K562 (cell line): ENCODE results near the gene OR2V1. TPM values are rescaled to one million over a fixed set of nuclear protein-coding genes. Genes with fewer than 3 reads are reported as not detected.

Source experiments
- CC2D1A ChIP-seq: fragments of 450-650 bp; IDR thresholded peaks from 2 replicates; pipeline ENCODE4 v1.6.1; 2017; ENCODE audit warnings: mild to moderate bottlenecking
- E2F4 ChIP-seq: sonication (generic); formaldehyde crosslinking; IDR thresholded peaks from 2 replicates; pipeline ENCODE4 v1.8.0; 2022; ENCODE audit warnings: mild to moderate bottlenecking, low read depth, missing genetic modification reagents
- FOXP4 ChIP-seq: sonication (generic); formaldehyde crosslinking; IDR thresholded peaks from 2 replicates; pipeline ENCODE4 v1.8.0; 2022; ENCODE audit warnings: mild to moderate bottlenecking, missing genetic modification reagents, borderline replicate concordance
- GTF2F1 ChIP-seq: IDR thresholded peaks from 2 replicates; pipeline ENCODE4 v1.6.1; 2011; ENCODE audit warnings: low read depth, low read length, improper control_type of control experiment
- KHSRP ChIP-seq: fragments of 450-650 bp; IDR thresholded peaks from 2 replicates; pipeline ENCODE4 v1.6.1; 2017
- NKRF ChIP-seq: fragments of 450-650 bp; IDR thresholded peaks from 2 replicates; pipeline ENCODE4 v1.6.1; 2016; ENCODE audit warnings: borderline replicate concordance
- NR2C2 ChIP-seq, 2 experiments: fragments of 200-800 bp in 1 of 2; sonication (Bioruptor generic) in 1 of 2; sonication (generic) in 1 of 2; formaldehyde crosslinking in 1 of 2; IDR thresholded peaks; 2 replicates each; pipeline versions ENCODE4 v1.6.1 to v1.8.0; 2016 to 2022; ENCODE audit warnings: mild to moderate bottlenecking in 1 of 2, missing compliant biosample characterization in 1 of 2, missing genetic modification characterization in 1 of 2, missing genetic modification reagents in 1 of 2
- POLR2B ChIP-seq: fragments of 450-650 bp; IDR thresholded peaks from 2 replicates; pipeline ENCODE4 v1.6.1; 2018; ENCODE audit warnings: low read depth; ENCODE audit not compliant: partially characterized antibody
- PREB ChIP-seq: sonication (generic); formaldehyde crosslinking; IDR thresholded peaks from 2 replicates; pipeline ENCODE4 v1.8.1; 2023; ENCODE audit warnings: mild to moderate bottlenecking, missing genetic modification reagents
- RBBP5 ChIP-seq: fragments of 200-600 bp; sonication (generic); IDR thresholded peaks from 2 replicates; pipeline ENCODE4 v1.6.1; 2012; ENCODE audit warnings: borderline replicate concordance, mild to moderate bottlenecking, low read length, control low read depth, inconsistent platforms; ENCODE audit not compliant: insufficient read depth, poor library complexity, severe bottlenecking
- STAG1 ChIP-seq: sonication (generic); formaldehyde crosslinking; IDR thresholded peaks from 2 replicates; pipeline ENCODE4 v1.5.0; 2020; ENCODE audit warnings: missing genetic modification reagents, borderline replicate concordance
- ZBTB2 ChIP-seq: fragments of 450-650 bp; IDR thresholded peaks from 2 replicates; pipeline ENCODE4 v1.6.1; 2016; ENCODE audit warnings: antibody characterized with exemption
- ZC3H4 ChIP-seq: sonication (generic); formaldehyde crosslinking; IDR thresholded peaks from 2 replicates; pipeline ENCODE4 v1.9.0; 2021; ENCODE audit warnings: missing genetic modification reagents, borderline replicate concordance
- ZFX ChIP-seq: sonication (generic); formaldehyde crosslinking; IDR thresholded peaks from 2 replicates; pipeline ENCODE4 v1.8.0; 2022; ENCODE audit warnings: mild to moderate bottlenecking, missing genetic modification reagents, moderate library complexity
- ZNF232 ChIP-seq: sonication (generic); formaldehyde crosslinking; IDR thresholded peaks from 2 replicates; pipeline ENCODE4 v1.8.0; 2022; ENCODE audit warnings: mild to moderate bottlenecking, missing genetic modification reagents
- ZNF740 ChIP-seq, 3 experiments: fragments of 200-800 bp in 1 of 3; sonication (Bioruptor generic) in 1 of 3; sonication (generic) in 1 of 3; formaldehyde crosslinking in 1 of 3; IDR thresholded peaks; 2 replicates each; pipeline versions ENCODE4 v1.6.1 to v1.8.0; 2016 to 2022; ENCODE audit warnings: mild to moderate bottlenecking in 2 of 3, missing compliant biosample characterization in 2 of 3, missing genetic modification characterization in 2 of 3, missing genetic modification reagents in 1 of 3
- ZNF75A ChIP-seq: fragments of 450-650 bp; formaldehyde crosslinking; IDR thresholded peaks from 2 replicates; pipeline ENCODE4 v1.4.0; 2020; ENCODE audit warnings: mild to moderate bottlenecking
- polyA plus RNA-seq, 8 experiments: library from polyadenylated mRNA; depleted of rRNA in 4 of 8; stranded (reverse) in 5 of 8; unstranded in 3 of 8; fragments of >200 nt; fragmentation: Nextera tagmentation in 2 of 8; fragmentation: Illumina TruSeq in 1 of 8; extraction: Ambion mirVana in 2 of 8; extraction: Trizol in 1 of 8; gene quantifications; 2 replicates each; pipeline versions ENCODE4 v1.2.1 to v1.2.3, GENCODE V29; 2011 to 2014; ENCODE audit warnings: inconsistent platforms in 1 of 8, missing spikeins in 1 of 8
- total RNA-seq, 7 experiments: library from RNA; depleted of rRNA in 6 of 7; stranded (reverse); fragments of >200 nt in 6 of 7; fragmentation: Illumina TruSeq in 2 of 7; extraction: Trizol in 2 of 7; gene quantifications; 2 replicates each; pipeline versions ENCODE4 v1.2.1 to v1.2.3, GENCODE V29; 2011 to 2021; ENCODE audit warnings: low replicate concordance in 1 of 7

Gene OR2V1
- total and polyA plus RNA-seq, 9 of the 15 experiments (the other 6 are each of a cell fraction or from before 2014, with no cell fraction given) = 0.04 to 0.28 (median 0.15) TPM; not detected in 5

- TF ChIP-seq PREB = no peak
- TF ChIP-seq CC2D1A = no peak
- TF ChIP-seq ZNF232 (CRISPR knock-in tag) = no peak
- TF ChIP-seq ZFX = peak; percentile 79
- TF ChIP-seq ZBTB2 = no peak
- no peak for TF ChIP-seq GTF2F1
- TF ChIP-seq STAG1 = no peak
- TF ChIP-seq E2F4 = 0 out of 2 replicates have a peak, but pooled peaks have one; percentile 68
- TF ChIP-seq KHSRP = no peak
- TF ChIP-seq POLR2B = peak; percentile 62
- 0 out of 2 replicates have a peak, but pooled peaks have one; percentile 21 for TF ChIP-seq NKRF
- TF ChIP-seq NR2C2 (CRISPR knock-in tag; IDR thresholded peaks at IDR 0.05) = no peak
- peak; percentile 27; the same call in 1 of the 2 replicates for TF ChIP-seq NR2C2 (tag; IDR thresholded peaks at IDR 0.05)
- peak; percentile 87; the same call in 1 of the 2 replicates for TF ChIP-seq ZNF740 (CRISPR knock-in tag; IDR thresholded peaks at IDR 0.05)
- no peak for TF ChIP-seq ZNF740 (tag; IDR thresholded peaks at IDR 0.05)
- peak; percentile 82; the same call in 1 of the 2 replicates for TF ChIP-seq ZC3H4 (CRISPR knock-in tag)
- no peak for TF ChIP-seq FOXP4
- TF ChIP-seq RBBP5 = peak; percentile 32
- TF ChIP-seq ZNF75A (CRISPR knock-in tag) = no peak
Observed at GRCh38 chr5:181160152-181160754, 29.3 kb upstream of the OR2V1 start (continued).
